Measurements from ENCODE around the gene KCNIP3. TPM values are rescaled to one million over a fixed set of nuclear protein-coding genes. Genes with fewer than 3 reads are reported as not detected.

KCNIP3 gene
- total RNA-seq, 1 donor from 2014 or later: 27.5 TPM

- no peak for DNase-seq (ENCODE audit: extremely low spot score in 2 of 2)
- intact Hi-C loops (cut with DNase I): no loop called here
- no peak for TF ChIP-seq CTCF (IDR thresholded peaks at IDR 0.05)
- TF ChIP-seq POLR2AphosphoS5 (IDR thresholded peaks at IDR 0.05; ENCODE audit: insufficient read depth in 1 of 2, low read depth in 1 of 2): no peak
- TF ChIP-seq POLR2A (IDR thresholded peaks at IDR 0.05): no peak
- H3K27ac ChIP-seq: no peak overlapping the region
- no peaks in the 10 kb centered on the region for H3K9me3 ChIP-seq
- H3K4me3 ChIP-seq: no peak overlapping the region
- H3K27me3 ChIP-seq: no peaks in the 10 kb centered on the region
- peaks cover 7% of the 10 kb centered on the region for H3K4me1 ChIP-seq
- H3K36me3 ChIP-seq: no peaks in the 10 kb centered on the region
These were observed 32.5 kb upstream of the KCNIP3 start for GRCh38 chr2:95264624-95265023.

GRCh38 chr2:95265182-95265581 lies 32.0 kb upstream of the KCNIP3 start:
- H3K36me3 ChIP-seq: no peaks in the 10 kb centered on the region
- H3K27me3 ChIP-seq: no peaks in the 10 kb centered on the region
- H3K27ac ChIP-seq: no peak overlapping the region
- H3K4me1 ChIP-seq: peaks cover 5% of the 10 kb centered on the region
- TF ChIP-seq POLR2AphosphoS5 (IDR thresholded peaks at IDR 0.05; ENCODE audit: insufficient read depth in 1 of 2, low read depth in 1 of 2): no peak
- TF ChIP-seq POLR2A (IDR thresholded peaks at IDR 0.05): no peak
- no peak for TF ChIP-seq CTCF (IDR thresholded peaks at IDR 0.05)
- DNase-seq (ENCODE audit: extremely low spot score in 2 of 2): no peak
- no peak overlapping the region for H3K4me3 ChIP-seq
- intact Hi-C loops (cut with DNase I): no loop called here
- no peaks in the 10 kb centered on the region for H3K9me3 ChIP-seq

GRCh38 chr2:95266781-95267430 lies 30.2 kb upstream of the KCNIP3 start:
- H3K36me3 ChIP-seq: no peaks in the 10 kb centered on the region
- intact Hi-C loops (cut with DNase I): no loop called here
- H3K27me3 ChIP-seq: no peaks in the 10 kb centered on the region
- DNase-seq (ENCODE audit: extremely low spot score in 2 of 2): no peak
- H3K9me3 ChIP-seq: no peaks in the 10 kb centered on the region
- TF ChIP-seq CTCF (IDR thresholded peaks at IDR 0.05): no peak
- no peak for TF ChIP-seq POLR2AphosphoS5 (IDR thresholded peaks at IDR 0.05; ENCODE audit: insufficient read depth in 1 of 2, low read depth in 1 of 2)
- no peak for TF ChIP-seq POLR2A (IDR thresholded peaks at IDR 0.05)
- no peak overlapping the region for H3K27ac ChIP-seq
- H3K4me1 ChIP-seq: no peaks in the 10 kb centered on the region
- no peak overlapping the region for H3K4me3 ChIP-seq

GRCh38 chr2:95267458-95268210 lies 29.5 kb upstream of the KCNIP3 start:
- intact Hi-C loops (cut with DNase I): no loop called here
- no peaks in the 10 kb centered on the region for H3K4me1 ChIP-seq
- no peaks in the 10 kb centered on the region for H3K9me3 ChIP-seq
- H3K27me3 ChIP-seq: no peaks in the 10 kb centered on the region
- DNase-seq (ENCODE audit: extremely low spot score in 2 of 2): peak in 1 of 2 donors; percentile 40
- H3K36me3 ChIP-seq: no peaks in the 10 kb centered on the region
- TF ChIP-seq CTCF (IDR thresholded peaks at IDR 0.05): no peak
- TF ChIP-seq POLR2A (IDR thresholded peaks at IDR 0.05): no peak
- TF ChIP-seq POLR2AphosphoS5 (IDR thresholded peaks at IDR 0.05; ENCODE audit: insufficient read depth in 1 of 2, low read depth in 1 of 2): no peak
- no peak overlapping the region for H3K27ac ChIP-seq
- H3K4me3 ChIP-seq: no peak overlapping the region

Measured in vagina (tissue), 2 donors.